Endothelial cell of umbilical vein (primary cell): ENCODE measurements around the gene SIPA1. TPM values are rescaled to one million over a fixed set of nuclear protein-coding genes. Genes with fewer than 3 reads are reported as not detected.

ENCODE experiments used
- BruUV-seq: library from RNA; stranded (reverse); fragments of 400-500 nt; replicated peaks from 2 replicates; lab custom pipeline; 2021; lab: Mats Ljungman, UMichigan
- CTCF ChIA-PET: fragments of 300-600, 350-600 bp; sonication (Branson Sonifier 250); formaldehyde crosslinking; loops from one replicate; lab custom pipeline; 2021; ENCODE audit warnings: antibody characterized with exemption, inconsistent platforms; lab: Charles Lee
- POLR2A ChIA-PET: fragments of 300-600, 350-600 bp; sonication (Branson Sonifier 250); formaldehyde crosslinking; loops from one replicate; lab custom pipeline; 2021; ENCODE audit warnings: antibody characterized with exemption, inconsistent platforms; lab: Charles Lee
- DNase-seq: peaks from one replicate; pipeline ENCODE4 v3.0.0-alpha.2; 2011; ENCODE audit warnings: low read depth, low spot score
- FAIRE-seq: peaks from 2 replicates; lab custom pipeline; 2011; peaks lifted over from hg19 to GRCh38; lab: Jason Lieb, UNC
- H2AFZ ChIP-seq: 2 replicates; pipeline ENCODE4 v1.6.0; 2012; ENCODE audit warnings: low read depth, low read length, control low read depth, inconsistent platforms
- H3K27ac ChIP-seq: 2 replicates; pipeline ENCODE4 v1.5.1; 2011; ENCODE audit warnings: low read depth, mild to moderate bottlenecking, control low read depth, low read length, moderate library complexity; ENCODE audit not compliant: insufficient read depth
- H3K27me3 ChIP-seq, 2 experiments: 2 replicates each; pipeline versions ENCODE4 v1.6.0 to v1.6.1; 2011; ENCODE audit warnings: low read length in 2 of 2, mixed read lengths in 1 of 2; ENCODE audit not compliant: control insufficient read depth in 2 of 2, insufficient read depth in 2 of 2
- H3K36me3 ChIP-seq, 2 experiments: 2 replicates in 1 of 2; 3 replicates in 1 of 2; pipeline ENCODE4 v1.5.1; 2011; ENCODE audit warnings: low read length in 2 of 2, mild to moderate bottlenecking in 1 of 2, moderate library complexity in 1 of 2; ENCODE audit not compliant: control insufficient read depth in 2 of 2, insufficient read depth in 2 of 2; ENCODE audit errors: extremely low read depth in 1 of 2
- H3K4me1 ChIP-seq: 3 replicates; pipeline ENCODE4 v1.5.1; 2011; ENCODE audit warnings: mild to moderate bottlenecking, low read length; ENCODE audit not compliant: control insufficient read depth, insufficient read depth; ENCODE audit errors: extremely low read depth
- H3K4me2 ChIP-seq: 2 replicates; pipeline ENCODE4 v1.6.1; 2011; ENCODE audit warnings: low read length, control low read depth, mixed read lengths; ENCODE audit not compliant: insufficient read depth
- H3K4me3 ChIP-seq, 3 experiments: fragments of 200-600 bp in 1 of 3; sonication (generic), shearing (Covaris generic) in 1 of 3; replicated peaks in 1 of 3; 2 replicates each; pipeline ENCODE4 v1.5.1; 2011 to 2016; ENCODE audit warnings: control low read depth in 3 of 3, low read length in 3 of 3, mild to moderate bottlenecking in 2 of 3, inconsistent platforms in 1 of 3, low read depth in 1 of 3, moderate library complexity in 1 of 3; ENCODE audit not compliant: insufficient read depth in 1 of 3
- H3K79me2 ChIP-seq: 2 replicates; pipeline ENCODE4 v1.6.0; 2012; ENCODE audit warnings: low read length, inconsistent platforms; ENCODE audit not compliant: control insufficient read depth, insufficient read depth
- H3K9ac ChIP-seq: replicated peaks from 2 replicates; pipeline ENCODE3; 2011; ENCODE audit warnings: low read length, control low read depth; ENCODE audit not compliant: insufficient read depth; ENCODE audit errors: extremely low read depth
- H3K9me1 ChIP-seq: replicated peaks from 3 replicates; pipeline ENCODE4 v1.6.0; 2011; ENCODE audit warnings: mild to moderate bottlenecking, low read length; ENCODE audit not compliant: control insufficient read depth, insufficient read depth; ENCODE audit errors: extremely low read depth
- H3K9me3 ChIP-seq: replicated peaks from 2 replicates; pipeline ENCODE4 v1.5.1; 2012; ENCODE audit warnings: low read length, inconsistent platforms; ENCODE audit not compliant: control insufficient read depth, insufficient read depth
- H4K20me1 ChIP-seq: replicated peaks from 2 replicates; pipeline ENCODE3; 2011; ENCODE audit warnings: mild to moderate bottlenecking, low read length; ENCODE audit not compliant: control insufficient read depth, insufficient read depth; ENCODE audit errors: extremely low read depth
- FOS ChIP-seq: IDR thresholded peaks from 2 replicates; pipeline ENCODE4 v1.6.1; 2011; ENCODE audit warnings: mild to moderate bottlenecking, low read length, moderate library complexity, borderline replicate concordance; ENCODE audit not compliant: insufficient read depth
- JUN ChIP-seq: IDR thresholded peaks from 2 replicates; pipeline ENCODE4 v1.6.1; 2011; ENCODE audit warnings: borderline replicate concordance, low read depth; ENCODE audit not compliant: insufficient read length, insufficient read depth
- POLR2A ChIP-seq: IDR thresholded peaks from 2 replicates; pipeline ENCODE4 v1.6.1; 2012; ENCODE audit warnings: low read depth, mild to moderate bottlenecking, control low read depth, low read length
- POLR2AphosphoS5 ChIP-seq: IDR thresholded peaks from 2 replicates; pipeline ENCODE4 v1.6.1; 2012; ENCODE audit warnings: low read depth, mild to moderate bottlenecking, control low read depth, low read length, moderate library complexity; ENCODE audit not compliant: insufficient read depth
- dilution Hi-C: fragments of 300-500 bp; cut with MboI; formaldehyde crosslinking; loops from one replicate; pipeline ENCODE4 v1.15.0; 2019; ENCODE audit warnings: low sequenced_read_pairs; ENCODE audit not compliant: extremely low pct_ligation_motif_present
- intact Hi-C: fragments of 100-400 bp; cut with micrococcal nuclease; formaldehyde crosslinking; loops from one replicate; pipeline ENCODE4 v1.10.0; 2022
- polyA plus RNA-seq, 4 experiments: library from polyadenylated mRNA; depleted of rRNA in 3 of 4; stranded (reverse) in 3 of 4; unstranded in 1 of 4; fragments of >200 nt; gene quantifications; 2 replicates each; pipeline versions ENCODE4 v1.2.1 to v1.2.3, GENCODE V29; 2011 to 2012; ENCODE audit warnings: missing spikeins in 1 of 4
- total RNA-seq: library from RNA; stranded (reverse); gene quantifications from 2 replicates; pipeline ENCODE4 v1.2.3, GENCODE V29; 2021
- TF ChIP-seq, protein P1 (sequence below): IDR thresholded peaks from 2 replicates; pipeline ENCODE4 v1.6.1; 2011; ENCODE audit not compliant: insufficient read depth, insufficient read length
- TF ChIP-seq, protein P2 (sequence below), 2 donors: IDR thresholded peaks; 1 replicate in 1 of 2; 2 replicates in 1 of 2; pipeline ENCODE4 v1.5.1; 2011; ENCODE audit warnings: low read length in 2 of 2, mild to moderate bottlenecking in 2 of 2, moderate library complexity in 2 of 2, control low read depth in 1 of 2, inconsistent platforms in 1 of 2, low read depth in 1 of 2; ENCODE audit not compliant: insufficient read depth in 1 of 2; ENCODE audit errors: extremely low read depth in 1 of 2

SIPA1 gene
- total and polyA plus RNA-seq, 2 donors (not counting 3 experiments of a cell fraction or from before 2014, with no cell fraction given): 67.5 to 119 TPM

GRCh38 chr11:65642014-65642671 lies 4.2 kb downstream of the SIPA1 start:
- Histone ChIP-seq H3K9me1 (no peaks in the 10 kb centered on the region), H4K20me1 (no peaks in the 10 kb centered on the region), H3K27ac (no peak overlapping the region), H3K36me3 (peaks cover 3 to 22% of the 10 kb centered on the region in 2 experiments), H3K4me2 (no peak overlapping the region), H3K27me3 (no peaks in the 10 kb centered on the region), H3K9ac (no peak overlapping the region), H3K4me1 (peaks cover 48% of the 10 kb centered on the region), H3K4me3 (no peak overlapping the region), H2AFZ (no peak overlapping the region), H3K9me3 (no peaks in the 10 kb centered on the region), H3K79me2 (peaks cover 16% of the 10 kb centered on the region)
- ChIA-PET CTCF (interaction anchor here (1.1 kb wide), 1 partner anchor 138 kb away, joined by 4 read pairs; no protein-coding TSS in a partner anchor), POLR2A (interaction anchor here (1.0 kb wide), 1 partner anchor 11 kb away, joined by 3 read pairs; no protein-coding TSS in a partner anchor)
- dilution Hi-C loops (no loop called here), intact Hi-C loops (no loop called here)
- FAIRE-seq (peak; percentile 18), DNase-seq (no peak)
- TF ChIP-seq, protein P1, sequence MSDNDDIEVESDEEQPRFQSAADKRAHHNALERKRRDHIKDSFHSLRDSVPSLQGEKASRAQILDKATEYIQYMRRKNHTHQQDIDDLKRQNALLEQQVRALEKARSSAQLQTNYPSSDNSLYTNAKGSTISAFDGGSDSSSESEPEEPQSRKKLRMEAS: no peak
- TF ChIP-seq POLR2A (no peak), POLR2AphosphoS5 (no peak), FOS (no peak), JUN (no peak)
- TF ChIP-seq, protein P2, sequence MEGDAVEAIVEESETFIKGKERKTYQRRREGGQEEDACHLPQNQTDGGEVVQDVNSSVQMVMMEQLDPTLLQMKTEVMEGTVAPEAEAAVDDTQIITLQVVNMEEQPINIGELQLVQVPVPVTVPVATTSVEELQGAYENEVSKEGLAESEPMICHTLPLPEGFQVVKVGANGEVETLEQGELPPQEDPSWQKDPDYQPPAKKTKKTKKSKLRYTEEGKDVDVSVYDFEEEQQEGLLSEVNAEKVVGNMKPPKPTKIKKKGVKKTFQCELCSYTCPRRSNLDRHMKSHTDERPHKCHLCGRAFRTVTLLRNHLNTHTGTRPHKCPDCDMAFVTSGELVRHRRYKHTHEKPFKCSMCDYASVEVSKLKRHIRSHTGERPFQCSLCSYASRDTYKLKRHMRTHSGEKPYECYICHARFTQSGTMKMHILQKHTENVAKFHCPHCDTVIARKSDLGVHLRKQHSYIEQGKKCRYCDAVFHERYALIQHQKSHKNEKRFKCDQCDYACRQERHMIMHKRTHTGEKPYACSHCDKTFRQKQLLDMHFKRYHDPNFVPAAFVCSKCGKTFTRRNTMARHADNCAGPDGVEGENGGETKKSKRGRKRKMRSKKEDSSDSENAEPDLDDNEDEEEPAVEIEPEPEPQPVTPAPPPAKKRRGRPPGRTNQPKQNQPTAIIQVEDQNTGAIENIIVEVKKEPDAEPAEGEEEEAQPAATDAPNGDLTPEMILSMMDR (IDR thresholded peaks at IDR 0.05; ENCODE audit: extremely low read depth in 1 of 2, insufficient read depth in 1 of 2, low read depth in 1 of 2, low read length in 2 of 2): no peak
- no TSS peak for BruUV-seq
